GM12878 (cell line): ENCODE measurements around the gene LRRK1. TPM values are rescaled to one million over a fixed set of nuclear protein-coding genes. Genes with fewer than 3 reads are reported as not detected.

ENCODE experiments used
- ATAC-seq: fragments of 200-7000 bp; cut with Tn5 transposase; 3 replicates; pipeline ENCODE4 v1.9.1; 2020; ENCODE audit warnings: mild to moderate bottlenecking, moderate library complexity
- BruUV-seq: library from RNA; stranded (reverse); fragments of 400-500 nt; replicated peaks from 2 replicates; lab custom pipeline; 2021; lab: Mats Ljungman, UMichigan
- CTCF ChIA-PET: fragments of 300-600 bp; sonication (Branson Sonifier 250); formaldehyde crosslinking; extraction: SDS; loops from one replicate; lab custom pipeline; 2021; ENCODE audit warnings: inconsistent platforms; lab: Yijun Ruan, JAX
- POLR2A ChIA-PET: fragments of 350-600 bp; formaldehyde crosslinking; extraction: SDS; loops from one replicate; lab custom pipeline; 2021; ENCODE audit warnings: inconsistent platforms; lab: Charles Lee
- RAD21 ChIA-PET: fragments of 300-600 bp; sonication (Branson Sonifier 250); formaldehyde crosslinking; loops from one replicate; lab custom pipeline; 2023; ENCODE audit warnings: antibody characterized with exemption; ENCODE audit not compliant: unreplicated experiment; lab: Charles Lee
- SMC1A ChIA-PET: fragments of 300-600 bp; sonication (Branson Sonifier 250); formaldehyde crosslinking; loops from one replicate; lab custom pipeline; 2023; ENCODE audit not compliant: unreplicated experiment, uncharacterized antibody; lab: Charles Lee
- DNase-seq: peaks from one replicate; pipeline ENCODE4 v3.0.0-alpha.2; 2011; ENCODE audit warnings: low read depth, low spot score
- FAIRE-seq: peaks from 3 replicates; lab custom pipeline; 2011; peaks lifted over from hg19 to GRCh38; lab: Jason Lieb, UNC
- H2AFZ ChIP-seq: 2 replicates; pipeline ENCODE4 v1.6.0; 2011; ENCODE audit warnings: low read depth, low read length, control low read depth; ENCODE audit not compliant: control insufficient read depth
- H3K27ac ChIP-seq: 2 replicates; pipeline ENCODE4 v1.5.1; 2011; ENCODE audit warnings: control low read depth; ENCODE audit not compliant: control insufficient read depth, insufficient read depth
- H3K27me3 ChIP-seq, 2 experiments: replicated peaks in 1 of 2; 2 replicates each; pipeline versions ENCODE4 v1.6.0 to v1.6.1; 2011; ENCODE audit warnings: low read length in 1 of 2; ENCODE audit not compliant: control insufficient read depth in 2 of 2, insufficient read depth in 2 of 2
- H3K36me3 ChIP-seq, 2 experiments: 2 replicates each; pipeline ENCODE4 v1.5.1; 2011; ENCODE audit warnings: low read length in 1 of 2; ENCODE audit not compliant: control insufficient read depth in 2 of 2, insufficient read depth in 2 of 2
- H3K4me1 ChIP-seq: 2 replicates; pipeline ENCODE4 v1.6.1; 2011; ENCODE audit warnings: mild to moderate bottlenecking, low read length, moderate library complexity, mixed read lengths; ENCODE audit not compliant: control insufficient read depth, insufficient read depth
- H3K4me2 ChIP-seq: 2 replicates; pipeline ENCODE4 v1.6.0; 2011; ENCODE audit warnings: control low read depth; ENCODE audit not compliant: control insufficient read depth, insufficient read depth
- H3K4me3 ChIP-seq: fragments of 200-600 bp; sonication (generic); 2 replicates; pipeline ENCODE4 v1.5.1; 2016
- H3K79me2 ChIP-seq: 2 replicates; pipeline ENCODE4 v1.6.0; 2011; ENCODE audit warnings: low read length; ENCODE audit not compliant: control insufficient read depth, insufficient read depth
- H3K9ac ChIP-seq: 2 replicates; pipeline ENCODE4 v1.8.0; 2011; ENCODE audit warnings: low read length, control low read depth, mixed read lengths; ENCODE audit not compliant: control insufficient read depth, insufficient read depth
- H3K9me3 ChIP-seq: replicated peaks from 3 replicates; pipeline ENCODE4 v1.5.1; 2011; ENCODE audit warnings: mild to moderate bottlenecking, low read length; ENCODE audit not compliant: control insufficient read depth, insufficient read depth
- H4K20me1 ChIP-seq: 2 replicates; pipeline ENCODE4 v1.6.0; 2011; ENCODE audit not compliant: control insufficient read depth, insufficient read depth
- ATF7 ChIP-seq: fragments of 450-650 bp; IDR thresholded peaks from 2 replicates; pipeline ENCODE4 v1.6.1; 2016; ENCODE audit warnings: low read depth, mild to moderate bottlenecking
- DPF2 ChIP-seq: fragments of 450-650 bp; IDR thresholded peaks from 2 replicates; pipeline ENCODE4 v1.6.1; 2017; ENCODE audit warnings: mild to moderate bottlenecking
- ETV6 ChIP-seq, 2 experiments: fragments of 450-650 bp in 1 of 2; IDR thresholded peaks in 1 of 2; conservative IDR thresholded peaks in 1 of 2; 2 replicates each; pipeline ENCODE4 v1.6.1; 2014; ENCODE audit warnings: antibody characterized with exemption in 1 of 2, borderline replicate concordance in 1 of 2, low read depth in 1 of 2, mild to moderate bottlenecking in 1 of 2, moderate library complexity in 1 of 2
- MLLT1 ChIP-seq: fragments of 450-650 bp; IDR thresholded peaks from 2 replicates; pipeline ENCODE4 v1.6.1; 2016; ENCODE audit warnings: mild to moderate bottlenecking
- PAX5 ChIP-seq: IDR thresholded peaks from 2 replicates; pipeline ENCODE4 v1.6.1; 2011; ENCODE audit warnings: low read depth, low read length, borderline replicate concordance
- RAD51 ChIP-seq: fragments of 450-650 bp; IDR thresholded peaks from 2 replicates; pipeline ENCODE4 v1.6.1; 2016; ENCODE audit warnings: moderate library complexity, mild to moderate bottlenecking, inconsistent platforms
- STAT3 ChIP-seq: IDR thresholded peaks from 2 replicates; pipeline ENCODE4 v1.6.1; 2011; ENCODE audit warnings: low read depth, low read length, improper control_type of control experiment
- WGBS: methylation state at CpG from one replicate; pipeline ENCODE4 v1.1.6; 2016; ENCODE audit warnings: low lambda C conversion rate; ENCODE audit not compliant: insufficient replicate concordance, insufficient coverage; ENCODE audit errors: missing lambda C conversion rate; 5-methylcytosine and 5-hydroxymethylcytosine counted together
- in situ Hi-C: fragments of 300-500 bp; cut with MboI; formaldehyde crosslinking; loops from 9 replicates; pipeline ENCODE4 v1.14.3; 2018; ENCODE audit warnings: mixed read lengths
- intact Hi-C: fragments of 100-400 bp; cut with micrococcal nuclease; formaldehyde crosslinking; loops from one replicate; pipeline ENCODE4 v1.14.2; 2022; ENCODE audit not compliant: unreplicated experiment
- polyA plus RNA-seq, 11 experiments: library from polyadenylated mRNA; depleted of rRNA in 4 of 11; unstranded in 6 of 11; stranded (reverse) in 5 of 11; fragments of >200 nt; fragmentation: Nextera tagmentation in 4 of 11; fragmentation: Illumina TruSeq in 1 of 11; extraction: Ambion mirVana in 4 of 11; extraction: Trizol in 1 of 11; gene quantifications; 1 replicate in 1 of 11; 2 replicates in 10 of 11; pipeline versions ENCODE4 v1.2.1 to v1.2.3, GENCODE V29; 2011 to 2016; ENCODE audit warnings: inconsistent platforms in 2 of 11, missing spikeins in 2 of 11, low read depth in 1 of 11
- total RNA-seq, 4 experiments: library from RNA; depleted of rRNA in 3 of 4; stranded (reverse); fragments of >200 nt in 3 of 4; fragmentation: Illumina TruSeq in 1 of 4; extraction: Trizol in 1 of 4; gene quantifications; 2 replicates each; pipeline versions ENCODE4 v1.2.1 to v1.2.3, GENCODE V29; 2013 to 2021
- TF ChIP-seq, protein P1 (sequence below): IDR thresholded peaks from 2 replicates; pipeline ENCODE4 v1.6.1; 2012; ENCODE audit warnings: mild to moderate bottlenecking, low read depth, low read length

The LRRK1 gene
- total and polyA plus RNA-seq, 10 of the 15 experiments (the other 5 are each of a cell fraction or from before 2014, with no cell fraction given) = 2.2 to 58.3 (median 17.9) TPM

GRCh38 chr15:101105059-101105891, 186.1 kb downstream of the LRRK1 start:
- ChIA-PET POLR2A (interaction anchor here (1.1 kb wide), 1 partner anchor 153 kb away, joined by 4 read pairs; no protein-coding TSS in a partner anchor), SMC1A (interaction anchor here (0.9 to 1.6 kb wide), 5 partner anchors 9 to 153 kb away, joined by 3 to 5 read pairs (median 3); no protein-coding TSS in a partner anchor), RAD21 (interaction anchor here (1.5 to 2.0 kb wide), 2 partner anchors 143 to 153 kb away, joined by 5 to 6 read pairs; no protein-coding TSS in a partner anchor), CTCF (interaction anchor here (1.2 to 2.4 kb wide), 4 partner anchors 15 to 163 kb away, joined by 3 to 10 read pairs (median 4); no protein-coding TSS in a partner anchor)
- Histone ChIP-seq H3K9ac (no peak overlapping the region), H3K9me3 (no peaks in the 10 kb centered on the region; the same call in 2 of the 3 replicates), H3K4me3 (no peak overlapping the region), H3K27ac (no peak overlapping the region), H3K79me2 (no peaks in the 10 kb centered on the region), H3K27me3 (no peaks in the 10 kb centered on the region; a peak in 1 of 4 replicates), H4K20me1 (no peaks in the 10 kb centered on the region), H3K4me2 (no peak overlapping the region), H3K4me1 (no peaks in the 10 kb centered on the region), H2AFZ (no peak overlapping the region), H3K36me3 (no peaks in the 10 kb centered on the region)
- intact Hi-C loops = no loop called here
- DNase-seq = no peak
- ATAC-seq = no peak
- BruUV-seq = no TSS peak
- no peak for FAIRE-seq
- 73% methylated on average over 7 of the region's 7 CpGs for WGBS
- TF ChIP-seq STAT3 (no peak), RAD51 (no peak), PAX5 (no peak), ATF7 (no peak), DPF2 (no peak), ETV6 (conservative IDR thresholded peaks at IDR 0.05 in 1 of 2, IDR thresholded peaks at IDR 0.05 in 1 of 2; ENCODE audit: borderline replicate concordance in 1 of 2, low read depth in 1 of 2) (no peak), MLLT1 (no peak)
- TF ChIP-seq, protein P1, sequence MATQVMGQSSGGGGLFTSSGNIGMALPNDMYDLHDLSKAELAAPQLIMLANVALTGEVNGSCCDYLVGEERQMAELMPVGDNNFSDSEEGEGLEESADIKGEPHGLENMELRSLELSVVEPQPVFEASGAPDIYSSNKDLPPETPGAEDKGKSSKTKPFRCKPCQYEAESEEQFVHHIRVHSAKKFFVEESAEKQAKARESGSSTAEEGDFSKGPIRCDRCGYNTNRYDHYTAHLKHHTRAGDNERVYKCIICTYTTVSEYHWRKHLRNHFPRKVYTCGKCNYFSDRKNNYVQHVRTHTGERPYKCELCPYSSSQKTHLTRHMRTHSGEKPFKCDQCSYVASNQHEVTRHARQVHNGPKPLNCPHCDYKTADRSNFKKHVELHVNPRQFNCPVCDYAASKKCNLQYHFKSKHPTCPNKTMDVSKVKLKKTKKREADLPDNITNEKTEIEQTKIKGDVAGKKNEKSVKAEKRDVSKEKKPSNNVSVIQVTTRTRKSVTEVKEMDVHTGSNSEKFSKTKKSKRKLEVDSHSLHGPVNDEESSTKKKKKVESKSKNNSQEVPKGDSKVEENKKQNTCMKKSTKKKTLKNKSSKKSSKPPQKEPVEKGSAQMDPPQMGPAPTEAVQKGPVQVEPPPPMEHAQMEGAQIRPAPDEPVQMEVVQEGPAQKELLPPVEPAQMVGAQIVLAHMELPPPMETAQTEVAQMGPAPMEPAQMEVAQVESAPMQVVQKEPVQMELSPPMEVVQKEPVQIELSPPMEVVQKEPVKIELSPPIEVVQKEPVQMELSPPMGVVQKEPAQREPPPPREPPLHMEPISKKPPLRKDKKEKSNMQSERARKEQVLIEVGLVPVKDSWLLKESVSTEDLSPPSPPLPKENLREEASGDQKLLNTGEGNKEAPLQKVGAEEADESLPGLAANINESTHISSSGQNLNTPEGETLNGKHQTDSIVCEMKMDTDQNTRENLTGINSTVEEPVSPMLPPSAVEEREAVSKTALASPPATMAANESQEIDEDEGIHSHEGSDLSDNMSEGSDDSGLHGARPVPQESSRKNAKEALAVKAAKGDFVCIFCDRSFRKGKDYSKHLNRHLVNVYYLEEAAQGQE = no peak
- in situ Hi-C loops = no loop called here
